ENCODE results near the gene CTNNA3. TPM values are rescaled to one million over a fixed set of nuclear protein-coding genes. Genes with fewer than 3 reads are reported as not detected.

CTNNA3 gene
- total RNA-seq, 1 experiment from 2014 or later, result 0.85 TPM

- TF ChIP-seq SIN3A (IDR thresholded peaks at IDR 0.05; ENCODE audit: borderline replicate concordance, insufficient read depth, low read depth, low read length) (no peak), REST (IDR thresholded peaks at IDR 0.05; ENCODE audit: insufficient read depth in 1 of 2, low read depth in 2 of 2, low read length in 1 of 2) (no peak), POLR2AphosphoS5 (IDR thresholded peaks at IDR 0.05; ENCODE audit: low read depth, low read length) (no peak), TCF7L2 (IDR thresholded peaks at IDR 0.05; ENCODE audit: low read depth, low read length) (no peak)
- TF ChIP-seq, protein P1, sequence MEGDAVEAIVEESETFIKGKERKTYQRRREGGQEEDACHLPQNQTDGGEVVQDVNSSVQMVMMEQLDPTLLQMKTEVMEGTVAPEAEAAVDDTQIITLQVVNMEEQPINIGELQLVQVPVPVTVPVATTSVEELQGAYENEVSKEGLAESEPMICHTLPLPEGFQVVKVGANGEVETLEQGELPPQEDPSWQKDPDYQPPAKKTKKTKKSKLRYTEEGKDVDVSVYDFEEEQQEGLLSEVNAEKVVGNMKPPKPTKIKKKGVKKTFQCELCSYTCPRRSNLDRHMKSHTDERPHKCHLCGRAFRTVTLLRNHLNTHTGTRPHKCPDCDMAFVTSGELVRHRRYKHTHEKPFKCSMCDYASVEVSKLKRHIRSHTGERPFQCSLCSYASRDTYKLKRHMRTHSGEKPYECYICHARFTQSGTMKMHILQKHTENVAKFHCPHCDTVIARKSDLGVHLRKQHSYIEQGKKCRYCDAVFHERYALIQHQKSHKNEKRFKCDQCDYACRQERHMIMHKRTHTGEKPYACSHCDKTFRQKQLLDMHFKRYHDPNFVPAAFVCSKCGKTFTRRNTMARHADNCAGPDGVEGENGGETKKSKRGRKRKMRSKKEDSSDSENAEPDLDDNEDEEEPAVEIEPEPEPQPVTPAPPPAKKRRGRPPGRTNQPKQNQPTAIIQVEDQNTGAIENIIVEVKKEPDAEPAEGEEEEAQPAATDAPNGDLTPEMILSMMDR (IDR thresholded peaks at IDR 0.05), result no peak
- Histone ChIP-seq H3K36me3 (ENCODE audit: control insufficient read depth, insufficient read depth, low read length) (no peaks in the 10 kb centered on the region), H3K27ac (ENCODE audit: low read length) (no peak overlapping the region), H3K4me3 (ENCODE audit: low read depth in 2 of 2, low read length in 2 of 2) (no peak overlapping the region), H3K4me1 (ENCODE audit: control insufficient read depth, insufficient read depth, low read length) (no peaks in the 10 kb centered on the region), H3K9me3 (ENCODE audit: control insufficient read depth, insufficient read depth, low read depth, low read length) (no peaks in the 10 kb centered on the region; the same call in 1 of the 2 replicates), H3K27me3 (ENCODE audit: control insufficient read depth, insufficient read depth, low read length) (no peaks in the 10 kb centered on the region)
- CTCF ChIA-PET, result no interaction called here
- no peak for DNase-seq (ENCODE audit: low read depth, low spot score)
- intact Hi-C loops (cut with micrococcal nuclease; ENCODE audit: unreplicated experiment), result no loop called here
- POLR2A ChIA-PET, result no interaction called here
- in situ Hi-C loops (cut with HindIII; ENCODE audit: low pct_unique_long_range_greater_than_20kb, low sequenced_read_pairs), result no loop called here
- ATAC-seq, result no peak
- no TSS peak for BruUV-seq (replicated peaks)
Measured at GRCh38 chr10:67011480-67011879, 684.5 kb downstream of the CTNNA3 start.

DNA sequence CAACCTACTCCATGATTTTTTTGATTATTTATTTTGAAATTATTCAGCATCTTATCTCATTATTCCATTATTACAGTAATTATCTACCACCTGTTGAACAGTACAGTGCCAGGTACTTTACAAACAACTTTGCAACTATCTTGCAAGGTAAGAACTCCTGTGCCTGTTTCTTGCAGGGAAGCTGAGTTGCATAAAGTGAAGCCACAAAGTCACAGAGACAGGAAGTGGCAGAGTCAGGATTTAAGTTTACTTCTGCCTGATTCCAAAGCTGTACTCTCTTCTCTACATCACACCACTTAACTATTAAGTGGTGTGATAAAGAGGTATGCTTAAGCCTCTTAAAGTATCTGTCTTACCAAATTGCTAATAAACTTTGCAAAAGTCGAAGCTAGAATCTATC is 690.0 kb downstream of the CTNNA3 start:
- intact Hi-C loops (cut with micrococcal nuclease; ENCODE audit: unreplicated experiment) (no loop called here), in situ Hi-C loops (cut with HindIII; ENCODE audit: low pct_unique_long_range_greater_than_20kb, low sequenced_read_pairs) (no loop called here)
- Histone ChIP-seq H3K27me3 (ENCODE audit: control insufficient read depth, insufficient read depth, low read length) (no peaks in the 10 kb centered on the region), H3K36me3 (ENCODE audit: control insufficient read depth, insufficient read depth, low read length) (no peaks in the 10 kb centered on the region), H3K27ac (ENCODE audit: low read length) (no peak overlapping the region), H3K4me1 (ENCODE audit: control insufficient read depth, insufficient read depth, low read length) (no peaks in the 10 kb centered on the region), H3K9me3 (ENCODE audit: control insufficient read depth, insufficient read depth, low read depth, low read length) (no peaks in the 10 kb centered on the region; the same call in 1 of the 2 replicates), H3K4me3 (ENCODE audit: low read depth in 2 of 2, low read length in 2 of 2) (no peak overlapping the region)
- BruUV-seq (replicated peaks), result no TSS peak
- TF ChIP-seq, protein P1 (IDR thresholded peaks at IDR 0.05), result no peak
- TF ChIP-seq POLR2AphosphoS5 (IDR thresholded peaks at IDR 0.05; ENCODE audit: low read depth, low read length), result no peak
- TF ChIP-seq REST (IDR thresholded peaks at IDR 0.05; ENCODE audit: insufficient read depth in 1 of 2, low read depth in 2 of 2, low read length in 1 of 2), result no peak
- TF ChIP-seq TCF7L2 (IDR thresholded peaks at IDR 0.05; ENCODE audit: low read depth, low read length), result no peak
- TF ChIP-seq SIN3A (IDR thresholded peaks at IDR 0.05; ENCODE audit: borderline replicate concordance, insufficient read depth, low read depth, low read length), result no peak
- no peak for ATAC-seq
- ChIA-PET CTCF (no interaction called here), POLR2A (interaction anchor here (0.6 kb wide), 1 partner anchor 88 kb away, joined by 3 read pairs; no protein-coding TSS in a partner anchor)
- no peak for DNase-seq (ENCODE audit: low read depth, low spot score)
